Measurements from ENCODE around the gene MPST.

The MPST gene

GRCh38 chr22:37012956-37013355 is 6.6 kb upstream of the MPST start:
- no peak overlapping the region for H3K4me3 ChIP-seq (ENCODE audit: low read depth, low read length)
- H3K27me3 ChIP-seq (replicated peaks): no peaks in the 10 kb centered on the region
- no peak for DNase-seq
- no peak for TF ChIP-seq CTCF (IDR thresholded peaks at IDR 0.05; ENCODE audit: low read depth, low read length, missing control alignments)
- in situ Hi-C loops (cut with HindIII; ENCODE audit: low pct_ligation_motif_present, low sequenced_read_pairs): no loop called here
- H3K27ac ChIP-seq: no peak overlapping the region
- H3K36me3 ChIP-seq (replicated peaks): peaks cover 4% of the 10 kb centered on the region

- in situ Hi-C loops (cut with HindIII; ENCODE audit: low pct_ligation_motif_present, low sequenced_read_pairs): no loop called here
- no peak for TF ChIP-seq CTCF (IDR thresholded peaks at IDR 0.05; ENCODE audit: low read depth, low read length, missing control alignments)
- H3K4me3 ChIP-seq (ENCODE audit: low read depth, low read length): no peak overlapping the region
- H3K36me3 ChIP-seq (replicated peaks): peaks cover 6% of the 10 kb centered on the region
- H3K27ac ChIP-seq: no peak overlapping the region
- no peaks in the 10 kb centered on the region for H3K27me3 ChIP-seq (replicated peaks)
- no peak for DNase-seq
Observed at GRCh38 chr22:37014415-37014806, 5.1 kb upstream of the MPST start.

- no peak for DNase-seq
- no peak overlapping the region for H3K4me3 ChIP-seq (ENCODE audit: low read depth, low read length)
- H3K27ac ChIP-seq: no peak overlapping the region
- no peak for TF ChIP-seq CTCF (IDR thresholded peaks at IDR 0.05; ENCODE audit: low read depth, low read length, missing control alignments)
- H3K36me3 ChIP-seq (replicated peaks): peaks cover 6% of the 10 kb centered on the region
- no peaks in the 10 kb centered on the region for H3K27me3 ChIP-seq (replicated peaks)
- in situ Hi-C loops (cut with HindIII; ENCODE audit: low pct_ligation_motif_present, low sequenced_read_pairs): no loop called here
Observed at GRCh38 chr22:37014835-37015586, 4.5 kb upstream of the MPST start.

DNA sequence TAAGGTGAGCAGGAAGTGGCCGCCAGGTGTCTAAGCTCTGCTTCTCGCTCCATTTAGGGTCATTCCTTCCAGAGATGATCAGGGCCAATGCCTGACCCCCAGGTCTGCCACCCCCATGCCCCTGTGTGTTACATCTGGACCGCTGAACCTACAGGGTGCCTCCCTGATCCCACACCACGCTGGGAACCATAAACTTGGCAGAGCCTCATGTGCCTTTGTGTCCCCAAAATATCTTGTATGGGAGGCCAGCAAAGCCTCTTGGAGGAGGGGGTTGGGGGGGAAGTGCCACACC is 4.0 kb upstream of the MPST start:
- TF ChIP-seq CTCF (IDR thresholded peaks at IDR 0.05; ENCODE audit: low read depth, low read length, missing control alignments): no peak
- no peak for DNase-seq
- no peaks in the 10 kb centered on the region for H3K27me3 ChIP-seq (replicated peaks)
- peaks cover 6% of the 10 kb centered on the region for H3K36me3 ChIP-seq (replicated peaks)
- H3K27ac ChIP-seq: no peak overlapping the region
- H3K4me3 ChIP-seq (ENCODE audit: low read depth, low read length): no peak overlapping the region
- in situ Hi-C loops (cut with HindIII; ENCODE audit: low pct_ligation_motif_present, low sequenced_read_pairs): no loop called here

DNA sequence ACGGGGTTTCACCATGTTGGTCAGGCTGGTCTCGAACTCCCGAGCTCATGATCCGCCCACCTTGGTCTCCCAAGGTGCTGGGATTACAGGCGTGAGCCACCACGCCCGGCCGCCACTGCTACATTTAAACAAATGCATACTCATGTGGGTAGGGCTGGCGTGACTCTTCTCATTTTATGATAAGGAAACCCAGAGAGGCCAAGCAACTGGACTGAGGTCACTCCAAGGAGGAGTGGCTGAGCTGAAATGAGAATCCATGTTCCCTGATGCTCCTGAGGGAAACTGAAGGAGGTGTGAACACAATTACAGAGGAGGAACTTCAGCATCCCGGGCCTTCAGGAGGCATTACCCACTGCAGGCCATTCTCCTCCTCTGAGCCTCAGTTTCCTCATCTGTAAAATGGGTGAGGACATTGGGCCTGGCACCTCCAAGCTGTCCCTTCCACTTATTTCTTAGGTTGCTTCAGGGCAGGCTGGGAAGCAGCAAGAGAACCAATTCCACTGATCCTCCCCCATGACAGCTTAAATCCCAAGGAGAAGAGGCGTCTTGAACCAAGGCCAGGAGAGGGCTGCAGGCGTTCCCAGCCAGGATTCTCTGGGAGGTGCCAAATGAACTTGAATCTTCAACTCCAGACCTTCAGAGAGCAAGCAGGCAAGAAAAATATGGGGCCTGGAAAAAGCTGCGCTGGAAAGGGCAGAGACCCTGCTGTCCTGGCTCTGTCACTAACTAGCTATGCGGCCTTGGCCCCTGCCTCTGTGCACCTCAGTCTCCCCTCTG is 3.2 kb upstream of the MPST start:
- Histone ChIP-seq H3K27ac (no peak overlapping the region), H3K36me3 (replicated peaks) (peaks cover 6% of the 10 kb centered on the region), H3K27me3 (replicated peaks) (no peaks in the 10 kb centered on the region), H3K4me3 (ENCODE audit: low read depth, low read length) (no peak overlapping the region)
- DNase-seq: no peak
- no peak for TF ChIP-seq CTCF (IDR thresholded peaks at IDR 0.05; ENCODE audit: low read depth, low read length, missing control alignments)
- in situ Hi-C loops (cut with HindIII; ENCODE audit: low pct_ligation_motif_present, low sequenced_read_pairs): no loop called here
